CD4-positive, alpha-beta T cell treated with Interleukin-17A for 1 hour (primary cell): ENCODE measurements around the gene ZNF892.

ENCODE experiments used
- DNase-seq: peaks from one replicate; pipeline ENCODE4 v3.0.0-alpha.2; 2020

The ZNF892 gene

DNA sequence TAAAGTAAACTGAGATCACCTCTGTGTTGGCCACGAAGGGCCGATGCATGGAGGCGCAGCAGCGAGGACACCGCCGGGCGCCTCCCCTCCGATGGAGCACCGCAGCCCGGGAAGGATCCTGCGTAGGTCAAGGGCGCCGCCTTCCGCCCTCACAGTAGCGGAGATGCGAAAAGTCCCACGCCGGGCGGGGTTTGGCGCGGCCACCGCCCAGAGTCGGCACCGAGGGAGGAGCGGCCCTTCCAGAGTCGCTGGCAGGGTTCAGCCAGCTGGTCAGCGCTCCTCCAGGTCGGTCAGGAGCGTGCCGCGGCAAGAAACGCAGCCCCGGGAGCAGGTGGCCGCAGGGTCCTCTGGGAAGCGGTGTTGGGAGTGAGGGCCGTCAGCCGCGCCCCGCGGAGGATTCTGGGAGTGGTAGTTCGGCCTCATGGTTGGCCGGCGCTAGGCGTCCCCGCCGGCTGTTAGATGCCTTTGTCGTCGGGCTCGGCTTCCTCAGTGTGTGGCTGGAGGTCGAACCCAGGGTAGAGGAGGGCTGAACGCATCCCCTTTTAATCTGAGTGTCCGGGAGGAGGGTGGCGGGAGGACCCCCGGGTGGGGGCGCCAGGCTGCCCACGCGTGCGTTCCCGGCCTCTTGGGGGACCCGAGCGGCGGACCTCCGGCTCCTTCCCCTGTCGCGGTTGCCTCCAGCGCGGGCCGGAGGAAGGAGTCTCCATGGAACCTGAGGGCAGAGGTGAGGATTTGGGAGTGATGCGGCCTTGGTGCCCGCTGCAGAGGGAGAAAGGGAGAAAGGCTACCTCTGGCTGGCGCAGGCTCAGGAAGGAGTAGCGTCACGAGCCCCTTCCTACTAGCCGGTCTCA lies at the start of gene ZNF892:
ZNF892 (plus strand) TSS at position 411 of the 851 bp plus-strand sequence; CDS start at position 706, 295 bp downstream.
- DNase-seq, result peak; percentile 83

DNA sequence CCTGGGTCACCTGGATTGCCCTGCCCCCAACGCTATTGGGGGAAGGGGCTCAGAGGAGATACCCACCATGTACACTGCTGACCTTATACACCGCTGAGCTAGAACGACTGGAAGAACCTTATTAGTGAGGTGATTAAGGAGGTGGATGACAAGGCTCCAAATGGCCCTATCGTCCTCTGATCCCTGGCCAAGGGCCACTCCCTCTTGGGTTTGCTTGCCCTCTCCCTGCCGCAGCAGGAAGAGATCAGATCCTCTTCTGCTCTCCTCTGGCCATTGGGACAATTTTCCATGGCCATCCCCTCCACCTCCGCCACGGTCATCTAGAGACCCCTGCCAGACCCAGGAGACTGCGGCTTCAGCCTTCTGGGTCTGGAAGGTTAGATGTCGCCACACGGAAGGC lies 48.9 kb upstream of the ZNF892 start:
- no peak for DNase-seq

DNA sequence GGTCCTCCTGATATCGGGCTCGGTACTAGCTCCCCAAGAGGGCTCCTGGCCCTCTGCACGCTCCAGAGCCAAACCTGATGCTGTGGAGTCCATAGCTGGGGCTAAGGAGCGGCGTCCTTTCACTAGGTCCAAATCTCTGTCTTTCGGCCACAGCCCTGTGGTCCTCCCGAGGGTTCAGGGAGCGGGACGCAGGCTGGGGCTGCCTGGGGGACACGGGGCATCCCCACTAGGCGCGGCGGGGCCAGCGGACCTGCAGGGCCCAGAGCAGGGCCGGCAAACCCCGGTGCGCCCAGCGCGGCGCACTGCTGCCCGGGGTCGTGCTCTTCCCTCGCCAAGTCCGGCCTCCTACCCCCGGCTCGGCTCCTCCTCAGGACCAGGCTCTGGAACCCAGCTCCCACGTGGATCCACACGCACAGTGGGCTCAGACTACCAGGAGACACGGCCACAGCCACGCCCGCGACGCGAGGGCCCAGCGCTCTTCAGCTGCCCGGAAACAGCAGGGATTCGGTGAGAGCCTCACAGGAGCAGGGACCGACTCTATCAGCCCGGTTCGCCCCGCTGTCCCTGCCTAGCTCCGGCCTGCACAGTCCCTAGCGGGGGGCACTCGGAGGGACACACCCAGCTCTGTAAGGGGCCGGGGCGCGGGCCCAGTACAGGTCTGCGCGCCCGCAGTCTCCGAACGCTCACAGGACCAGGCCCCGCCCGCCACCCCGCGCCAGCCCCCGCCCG lies 48.3 kb upstream of the ZNF892 start:
- no peak for DNase-seq

DNA sequence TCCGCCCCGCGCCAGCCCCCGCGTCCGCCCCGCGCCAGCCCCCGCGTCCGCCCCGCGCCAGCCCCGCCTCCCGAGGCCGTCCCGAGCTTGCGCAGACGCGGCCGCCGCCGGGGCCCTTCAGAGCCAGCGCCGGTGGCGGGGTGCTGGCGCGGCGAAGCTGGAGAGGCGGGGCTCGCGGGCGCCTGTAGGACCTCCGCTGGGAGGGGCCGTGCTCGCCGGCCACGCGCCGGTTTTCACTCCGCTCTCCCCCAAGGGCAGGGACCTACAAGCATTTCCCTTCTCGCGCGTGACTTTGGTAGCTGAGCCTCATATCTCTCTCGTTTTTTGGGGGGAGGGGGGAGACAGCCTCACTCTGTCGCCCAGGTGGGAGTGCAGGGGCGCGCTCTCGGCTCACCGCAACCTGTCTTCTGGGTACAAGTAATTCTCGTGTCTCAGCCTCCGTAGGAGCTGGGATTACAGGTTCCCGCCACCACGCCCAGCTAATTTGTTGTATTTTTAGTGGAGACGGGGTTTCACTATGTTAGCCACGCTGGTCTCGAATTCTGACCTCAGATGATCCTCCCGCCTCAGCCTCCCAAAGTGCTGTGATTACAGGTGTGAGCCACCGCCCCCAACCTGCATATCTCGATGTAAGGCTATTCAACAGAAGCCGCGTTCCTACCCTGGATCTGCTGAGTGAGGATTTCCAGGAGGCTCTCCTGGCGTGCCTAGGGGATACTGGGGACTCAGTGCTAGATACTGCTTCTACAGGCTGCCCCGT lies 47.5 kb upstream of the ZNF892 start, which contains the start of gene ZNF514:
ZNF514 (minus strand) TSS at position 159 of the 760 bp plus-strand sequence. CDS start 6,595 bp downstream, outside the sequence.
- peak; percentile 80 for DNase-seq

DNA sequence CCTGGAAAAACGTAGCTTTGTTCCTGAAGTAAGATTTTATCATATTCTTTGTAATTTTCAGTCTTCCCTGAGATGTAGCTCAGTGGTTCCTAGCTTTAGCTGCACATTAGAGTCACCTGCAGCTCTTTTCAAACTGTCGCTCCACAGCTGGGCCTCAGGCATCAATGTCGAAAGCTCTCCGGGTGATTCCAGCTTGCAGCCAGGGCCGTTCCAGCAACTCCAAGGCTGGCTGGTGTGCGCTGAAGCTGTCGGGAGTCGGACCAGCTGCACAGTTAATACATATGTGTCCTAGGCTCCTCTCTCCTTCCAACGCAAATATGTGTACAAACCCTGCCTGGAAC lies 42.3 kb upstream of the ZNF892 start:
- DNase-seq, result no peak

DNA sequence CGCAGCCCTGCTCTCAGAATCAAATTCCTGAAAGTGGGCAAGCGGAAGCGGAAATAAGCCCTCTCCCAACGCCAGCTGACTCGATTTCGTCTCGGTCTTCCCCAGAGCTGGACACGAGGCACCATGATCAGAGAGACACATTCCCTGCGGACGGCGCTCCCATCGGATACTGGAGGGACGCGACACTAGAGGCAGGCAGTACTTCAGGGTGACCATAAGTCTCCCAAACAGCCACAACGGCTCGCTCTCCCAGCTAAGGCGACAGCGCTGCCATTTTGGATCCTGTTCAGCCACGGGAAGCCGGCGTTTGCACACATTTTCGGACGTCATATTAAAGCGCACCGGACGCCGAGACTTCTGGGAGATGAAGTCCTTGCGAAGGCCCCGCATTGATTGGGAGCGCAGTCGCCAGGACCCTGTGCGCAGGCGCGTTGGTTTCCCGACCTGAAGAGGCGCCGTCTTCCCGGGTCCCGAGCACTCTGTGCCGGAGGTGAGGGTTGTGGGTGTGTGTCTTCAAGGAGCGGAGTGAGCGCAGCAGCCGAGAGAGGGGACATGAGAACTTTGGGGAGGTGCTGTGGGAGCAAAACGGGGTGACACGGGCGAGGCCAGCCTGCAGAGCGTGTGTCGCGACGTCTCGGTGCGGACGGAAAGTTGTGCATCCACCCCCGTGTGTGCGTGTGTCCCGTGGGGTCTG lies 41.8 kb upstream of the ZNF892 start, which contains the start of gene ZNF2:
ZNF2 (plus strand) TSS at position 439 of the 694 bp plus-strand sequence. CDS start 10,418 bp downstream, outside the sequence.
- peak; percentile 98 for DNase-seq

DNA sequence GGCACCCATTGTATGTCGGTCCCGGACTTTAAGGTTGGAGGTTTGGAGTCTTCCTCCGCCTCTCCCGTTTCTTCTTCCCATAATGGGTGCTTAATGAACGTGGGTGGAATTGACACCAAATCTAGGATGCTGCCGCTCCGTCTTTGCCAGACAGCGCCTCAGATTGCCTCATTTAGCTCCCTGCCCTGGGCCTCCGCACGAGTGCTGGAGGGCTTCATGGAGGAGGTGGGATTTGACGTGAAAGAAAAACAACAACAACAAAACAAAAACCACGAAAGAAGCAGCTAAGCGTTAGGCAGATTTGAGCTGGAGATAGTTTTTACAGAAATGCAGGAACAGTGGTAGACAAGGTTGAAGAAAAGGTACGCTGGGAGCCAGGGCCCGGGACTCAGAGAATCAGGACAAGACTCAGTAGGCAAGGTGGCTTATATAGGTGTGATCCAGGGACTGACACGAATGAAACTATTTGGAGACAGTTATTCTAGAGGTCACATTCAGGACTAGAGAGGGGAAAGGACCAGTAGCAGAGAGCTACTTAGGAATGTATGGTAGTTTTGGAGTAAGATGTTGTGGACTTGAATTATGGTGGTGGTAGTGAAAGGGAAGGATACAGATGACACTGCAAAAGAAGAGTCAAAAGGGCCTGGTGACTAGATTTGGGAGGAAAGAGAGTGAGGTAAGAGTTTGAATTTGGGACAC lies 41.1 kb upstream of the ZNF892 start:
- DNase-seq, result no peak

DNA sequence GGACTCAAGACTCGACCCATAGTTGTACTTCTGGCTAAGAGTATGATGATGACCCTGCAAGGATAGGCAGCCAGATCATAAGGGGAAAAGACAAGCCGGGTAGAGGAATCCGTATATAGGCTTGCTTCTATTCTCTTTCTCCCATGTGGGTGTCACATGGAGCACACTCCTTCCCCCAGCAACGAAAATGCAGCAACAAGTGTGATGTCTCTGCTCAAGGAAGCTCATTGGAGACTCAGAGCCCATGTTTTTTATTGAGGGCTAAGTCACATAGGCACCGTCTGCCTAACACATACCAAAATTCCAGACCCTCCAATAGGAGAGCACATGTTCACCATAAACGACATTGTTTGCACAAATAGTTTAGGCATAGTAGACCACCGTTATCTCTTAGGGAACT lies 35.4 kb upstream of the ZNF892 start:
- DNase-seq, result no peak

DNA sequence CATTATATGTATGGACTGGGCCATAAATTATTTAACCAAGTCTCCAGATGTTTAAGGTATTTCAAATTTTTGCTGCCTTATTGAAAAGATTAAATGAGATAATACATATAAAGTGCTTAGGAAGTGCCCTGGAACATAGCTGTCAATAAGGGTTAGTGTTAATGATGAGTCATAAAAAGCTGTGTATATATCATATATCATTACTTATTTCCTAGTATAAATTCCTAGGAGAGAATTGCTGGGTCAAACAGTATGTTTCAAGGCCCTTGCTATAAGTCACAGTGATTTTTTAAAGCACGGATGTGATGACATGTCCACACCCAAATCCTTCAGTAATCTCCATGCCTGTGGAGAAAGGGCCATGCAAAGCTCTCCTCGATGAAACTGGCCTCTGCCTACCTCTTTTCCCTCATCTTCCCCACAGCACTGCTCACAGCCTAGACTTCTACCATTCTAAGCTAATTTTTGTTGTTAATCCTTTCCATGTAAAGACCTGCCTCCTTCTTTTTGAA lies 33.2 kb upstream of the ZNF892 start:
- no peak for DNase-seq

DNA sequence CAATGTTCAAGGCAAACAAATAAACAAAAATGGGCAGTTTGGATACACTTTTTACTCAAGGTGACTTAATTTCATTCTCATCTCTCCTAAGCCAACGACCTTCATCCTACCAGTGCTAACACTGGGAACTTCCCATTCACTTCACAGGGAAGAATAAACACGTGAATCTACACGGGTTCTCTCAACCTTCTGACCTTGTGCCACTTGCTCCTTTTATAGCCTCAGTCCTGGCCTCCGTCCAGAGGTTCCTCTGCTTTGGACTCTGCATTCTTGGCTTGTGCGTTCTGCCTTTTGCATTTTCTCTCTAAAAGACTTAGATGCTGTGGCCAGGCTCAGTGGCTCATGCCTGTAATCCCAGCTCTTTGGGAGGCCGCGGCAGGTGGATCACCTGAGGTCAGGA lies 27.9 kb upstream of the ZNF892 start:
- no peak for DNase-seq

DNA sequence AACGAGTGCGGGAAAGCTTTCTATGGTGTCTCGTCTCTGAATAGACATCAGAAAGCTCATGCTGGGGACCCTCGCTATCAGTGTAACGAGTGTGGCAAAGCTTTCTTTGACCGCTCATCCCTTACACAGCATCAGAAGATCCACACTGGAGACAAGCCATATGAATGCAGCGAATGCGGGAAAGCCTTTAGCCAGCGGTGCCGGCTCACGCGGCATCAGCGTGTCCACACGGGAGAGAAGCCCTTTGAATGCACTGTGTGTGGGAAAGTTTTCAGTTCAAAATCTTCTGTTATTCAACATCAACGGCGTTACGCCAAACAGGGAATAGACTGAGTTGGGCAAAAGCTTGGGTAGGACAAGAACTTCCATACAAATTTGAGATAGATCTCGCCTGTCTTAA lies 25.5 kb upstream of the ZNF892 start:
- no peak for DNase-seq

DNA sequence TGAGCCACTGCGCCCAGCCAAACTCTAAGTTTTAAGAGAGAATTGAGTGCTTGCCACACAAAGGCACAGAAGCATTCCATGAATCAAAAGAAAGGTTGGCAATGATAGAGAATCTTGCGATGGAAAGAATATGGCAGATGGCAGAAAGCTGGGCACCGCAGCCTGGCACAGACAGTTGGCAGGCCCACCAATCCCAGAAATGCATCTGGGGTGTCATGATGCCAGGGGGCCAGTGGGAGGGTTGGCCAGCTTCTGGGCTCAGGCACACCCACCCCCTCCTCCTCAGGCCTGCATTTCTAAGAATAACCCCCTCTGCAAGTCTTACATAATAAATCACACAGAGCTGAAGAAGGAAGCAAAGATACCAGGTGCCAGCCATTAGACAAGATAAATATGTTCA lies 22.1 kb upstream of the ZNF892 start:
- DNase-seq, result no peak

DNA sequence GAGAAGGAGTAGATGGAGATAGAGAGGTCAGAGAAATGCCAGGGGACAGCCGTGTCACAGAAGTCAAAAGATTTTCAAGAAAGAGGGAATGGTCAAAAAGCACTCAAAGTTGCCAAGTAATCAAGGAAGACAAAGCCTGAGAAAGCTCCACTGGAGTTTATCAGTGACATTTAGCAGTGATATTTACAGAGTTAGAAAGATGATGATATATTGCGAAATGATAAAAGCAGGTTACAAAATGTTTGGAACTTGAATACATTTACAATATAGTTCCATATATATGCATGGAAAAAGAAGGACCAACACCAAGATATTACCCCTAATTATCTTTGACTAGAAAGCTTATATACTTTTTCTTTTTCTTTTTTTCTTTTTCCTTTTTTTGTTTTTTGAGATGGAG lies 21.3 kb upstream of the ZNF892 start:
- DNase-seq, result no peak

DNA sequence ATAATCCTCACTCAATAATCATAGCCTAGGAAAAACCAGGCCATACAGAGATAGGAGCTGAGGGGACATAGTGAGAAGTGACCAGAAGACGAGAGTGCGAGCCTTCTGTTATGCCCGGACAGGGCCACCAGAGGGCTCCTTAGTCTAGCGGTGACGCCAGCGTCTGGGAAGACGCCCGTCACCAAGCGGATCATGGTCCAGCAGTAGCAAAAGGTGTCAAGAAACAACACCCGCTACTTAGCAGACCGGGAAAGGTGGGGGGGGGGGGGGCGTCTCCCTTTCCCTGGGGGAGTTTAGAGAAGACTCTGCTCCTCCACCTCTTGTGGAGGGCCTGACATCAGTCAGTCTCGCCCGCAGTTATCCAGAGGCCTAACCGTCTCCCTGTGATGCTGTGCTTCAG lies 14.4 kb upstream of the ZNF892 start:
- peak; percentile 47 for DNase-seq

DNA sequence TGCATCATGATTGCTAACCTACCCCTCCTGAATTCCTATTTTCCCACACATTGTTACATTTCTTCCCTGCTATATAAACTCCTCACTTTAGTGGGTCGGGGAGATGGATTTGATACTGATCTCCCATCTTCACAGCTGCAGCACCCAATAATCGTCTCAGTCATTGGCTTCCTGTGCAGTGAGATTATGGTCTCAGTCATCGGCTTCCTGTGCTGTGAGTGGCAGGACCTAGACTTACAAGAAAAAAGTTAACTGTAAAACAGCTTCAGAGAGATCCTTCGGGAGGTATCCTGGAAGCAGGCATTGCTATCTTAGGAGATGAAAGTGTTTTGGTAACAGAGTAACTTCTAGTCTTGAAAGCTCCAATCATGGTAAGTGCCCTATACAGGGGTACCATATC lies 3.4 kb upstream of the ZNF892 start:
- no peak for DNase-seq

DNA sequence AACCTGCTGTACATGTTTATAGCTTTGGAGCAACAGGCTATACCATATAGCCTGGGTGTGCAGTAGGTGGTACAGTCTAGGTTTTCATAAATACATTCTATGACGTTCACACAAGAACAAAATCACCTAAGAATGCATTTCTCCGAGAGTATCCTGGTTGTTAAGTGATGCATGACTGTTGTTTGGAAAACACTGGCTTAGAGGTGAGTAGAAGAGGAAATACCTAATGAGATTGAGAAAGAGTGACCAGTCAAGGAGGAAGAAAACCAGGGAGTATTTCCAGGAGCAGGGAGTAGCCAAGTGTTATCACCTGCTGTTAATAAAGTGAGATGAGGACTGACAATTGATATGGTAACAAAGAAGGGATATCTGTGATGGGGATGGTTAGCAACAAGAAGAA lies 2.9 kb upstream of the ZNF892 start:
- DNase-seq, result no peak

DNA sequence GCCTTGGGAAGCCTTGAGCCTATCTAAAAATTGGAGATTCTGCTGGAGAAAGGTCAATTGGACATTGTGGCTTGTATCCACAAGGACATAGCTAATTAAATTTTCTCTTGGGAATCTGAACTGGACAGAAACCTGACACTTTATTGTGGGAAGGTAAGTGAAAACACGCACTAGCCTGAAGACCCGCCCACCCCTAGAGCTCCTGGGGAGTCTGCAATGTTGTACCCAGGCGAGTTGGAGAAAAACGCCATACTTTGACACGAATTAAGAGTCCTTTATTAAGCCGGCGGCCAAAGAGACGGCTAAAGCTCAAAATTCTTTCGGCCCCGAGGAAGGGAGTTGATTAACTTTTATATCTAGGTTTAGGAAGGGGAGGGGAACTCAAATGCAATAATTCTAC lies 1.2 kb upstream of the ZNF892 start:
- DNase-seq, result no peak

DNA sequence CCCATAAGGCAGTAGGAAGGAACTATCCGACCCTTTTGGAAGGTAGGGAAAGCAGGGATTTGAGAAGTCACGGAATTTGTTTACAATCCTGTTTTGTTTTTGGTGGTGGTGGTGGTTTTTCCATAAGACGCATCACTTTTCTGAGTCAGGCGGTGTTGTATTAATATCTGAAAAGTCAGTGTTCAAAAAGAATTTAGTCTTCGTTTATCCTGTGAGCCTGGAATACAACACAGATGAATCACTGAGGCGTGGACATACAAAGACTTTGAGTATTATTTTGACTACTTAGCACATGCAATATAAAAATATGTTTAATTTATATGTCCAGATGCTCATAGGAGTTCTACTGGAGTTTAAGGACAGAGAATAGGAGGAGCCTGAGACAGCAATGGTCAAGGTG lies 785 bp downstream of the ZNF892 start:
- DNase-seq, result no peak

DNA sequence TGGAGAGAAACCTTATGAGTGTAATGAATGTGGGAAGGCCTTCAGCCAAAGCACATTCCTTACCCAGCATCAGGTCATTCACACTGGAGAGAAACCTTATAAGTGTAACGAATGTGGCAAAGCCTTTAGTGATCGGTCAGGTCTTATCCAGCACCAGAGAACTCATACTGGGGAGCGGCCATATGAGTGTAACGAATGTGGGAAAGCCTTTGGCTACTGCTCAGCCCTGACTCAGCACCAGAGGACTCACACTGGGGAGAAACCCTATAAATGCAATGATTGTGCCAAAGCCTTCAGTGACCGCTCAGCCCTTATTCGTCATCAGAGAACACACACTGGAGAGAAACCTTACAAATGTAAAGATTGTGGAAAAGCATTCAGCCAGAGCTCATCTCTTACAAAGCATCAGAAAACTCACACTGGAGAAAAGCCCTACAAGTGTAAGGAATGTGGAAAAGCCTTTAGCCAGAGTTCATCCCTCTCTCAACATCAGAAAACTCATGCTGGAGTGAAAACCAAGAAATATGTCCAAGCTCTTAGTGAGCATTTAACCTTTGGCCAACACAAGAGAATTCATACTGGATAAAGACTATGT lies 7.8 kb downstream of the ZNF892 start:
- DNase-seq, result no peak

DNA sequence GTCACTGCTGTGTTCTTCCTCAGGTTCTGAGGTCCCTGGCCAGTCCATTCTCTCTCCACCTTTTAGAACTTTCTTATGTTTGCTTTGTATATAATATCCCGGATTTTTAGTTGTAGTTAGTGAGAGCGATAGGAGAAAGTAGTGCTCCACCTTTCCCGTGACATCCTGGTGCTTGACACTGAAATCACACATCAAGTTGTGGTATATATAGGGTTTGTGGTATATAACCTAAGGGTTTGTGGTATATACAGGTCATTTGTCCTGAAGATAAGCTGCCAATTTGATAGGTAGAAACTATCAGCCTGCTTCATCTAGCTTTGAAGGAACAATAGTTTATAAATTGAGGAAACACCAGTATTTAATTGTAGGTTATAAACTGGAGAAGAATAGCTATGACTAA lies 13.1 kb downstream of the ZNF892 start:
- DNase-seq, result no peak

DNA sequence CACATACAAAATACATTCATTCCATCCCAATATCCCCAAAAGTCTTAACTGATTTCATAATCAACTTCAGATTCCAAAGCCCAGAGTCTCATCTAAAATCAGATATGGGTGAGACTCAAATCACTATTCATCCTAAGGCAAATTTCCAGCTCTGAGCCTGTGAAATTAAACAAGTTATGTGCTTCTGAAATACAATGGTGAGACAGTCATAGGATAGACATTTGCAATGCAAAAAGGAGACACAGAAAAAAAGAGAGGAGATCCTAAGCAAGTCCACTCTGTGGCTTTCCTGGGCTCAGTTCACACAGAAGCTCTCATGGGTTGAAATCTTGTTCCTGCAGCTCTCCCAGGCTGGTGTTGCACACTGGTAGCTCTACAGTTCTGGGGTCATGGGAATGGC lies 18.3 kb downstream of the ZNF892 start:
- DNase-seq, result no peak

DNA sequence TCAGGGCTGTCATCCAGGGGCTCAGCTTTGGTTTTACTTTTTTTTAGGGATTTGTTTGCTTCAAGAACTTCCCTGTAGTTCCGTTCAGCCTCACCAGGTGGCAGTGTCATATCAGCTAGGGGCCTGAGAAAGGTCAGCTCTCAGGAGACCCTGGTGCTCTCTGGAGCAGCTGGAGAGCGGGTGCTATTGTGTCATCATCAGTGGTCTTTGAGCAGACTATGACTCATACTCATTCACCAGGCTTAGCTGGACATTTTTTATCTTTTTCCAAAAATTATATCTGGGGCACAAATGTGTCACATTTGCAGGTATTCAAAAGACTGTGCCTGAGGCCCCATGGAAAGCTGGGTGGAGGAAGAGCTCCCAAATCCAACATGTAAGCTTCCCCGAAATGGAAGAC lies 24.4 kb downstream of the ZNF892 start:
- no peak for DNase-seq
